Measurements from ENCODE around the gene SCTR. TPM values are rescaled to one million over a fixed set of nuclear protein-coding genes. Genes with fewer than 3 reads are reported as not detected.

Gene SCTR
- total RNA-seq, 1 experiment from 2014 or later: not detected

- Mint-ChIP-seq H3K36me3 (no peaks in the 10 kb centered on the region), H3K4me3 (no peak overlapping the region), H3K4me1 (no peaks in the 10 kb centered on the region), H3K27ac (no peak overlapping the region), H3K27me3 (ENCODE audit: low read depth) (peaks cover 15% of the 10 kb centered on the region), H3K9me3 (no peaks in the 10 kb centered on the region)
- DNase-seq (ENCODE audit: low spot score) (no peak), ATAC-seq (no peak)
- CTCF ChIA-PET: no interaction called here
- TF ChIP-seq ZBTB43 (CRISPR knock-in tag; IDR thresholded peaks at IDR 0.05) (no peak), MYBL2 (CRISPR knock-in tag; IDR thresholded peaks at IDR 0.05) (no peak), CDX4 (CRISPR knock-in tag; IDR thresholded peaks at IDR 0.05; ENCODE audit: borderline replicate concordance) (no peak), CREB1 (CRISPR knock-in tag; IDR thresholded peaks at IDR 0.05) (no peak), RORB (CRISPR knock-in tag; IDR thresholded peaks at IDR 0.05) (no peak)
- POLR2A ChIA-PET: no interaction called here
These were observed 26.6 kb upstream of the SCTR start for GRCh38 chr2:119550856-119551255.

- DNase-seq (ENCODE audit: low spot score) (no peak), ATAC-seq (no peak)
- ChIA-PET POLR2A (no interaction called here), CTCF (no interaction called here)
- Mint-ChIP-seq H3K4me1 (no peaks in the 10 kb centered on the region), H3K27ac (no peak overlapping the region), H3K9me3 (no peaks in the 10 kb centered on the region), H3K4me3 (no peak overlapping the region), H3K36me3 (no peaks in the 10 kb centered on the region), H3K27me3 (ENCODE audit: low read depth) (peaks cover 20% of the 10 kb centered on the region)
- TF ChIP-seq ZBTB43 (CRISPR knock-in tag; IDR thresholded peaks at IDR 0.05) (no peak), PRDM15 (CRISPR knock-in tag; IDR thresholded peaks at IDR 0.05) (no peak), ZBTB21 (CRISPR knock-in tag; IDR thresholded peaks at IDR 0.05; ENCODE audit: borderline replicate concordance) (no peak), ZNF425 (CRISPR knock-in tag; conservative IDR thresholded peaks at IDR 0.05) (no peak), SP1 (CRISPR knock-in tag; conservative IDR thresholded peaks at IDR 0.05) (no peak), NR2C2 (CRISPR knock-in tag; IDR thresholded peaks at IDR 0.05) (no peak), PRRX2 (CRISPR knock-in tag; IDR thresholded peaks at IDR 0.05) (no peak), IRF2 (CRISPR knock-in tag; IDR thresholded peaks at IDR 0.05; ENCODE audit: borderline replicate concordance, low read depth) (no peak), PREB (CRISPR knock-in tag; IDR thresholded peaks at IDR 0.05; ENCODE audit: borderline replicate concordance) (no peak), ATF3 (CRISPR knock-in tag; conservative IDR thresholded peaks at IDR 0.05) (no peak), ATF6 (CRISPR knock-in tag; IDR thresholded peaks at IDR 0.05) (no peak), FOXK1 (CRISPR knock-in tag; IDR thresholded peaks at IDR 0.05) (no peak), ATF2 (CRISPR knock-in tag; IDR thresholded peaks at IDR 0.05; ENCODE audit: borderline replicate concordance, low read depth) (no peak), ATF1 (CRISPR knock-in tag; IDR thresholded peaks at IDR 0.05) (no peak), E2F1 (CRISPR knock-in tag; IDR thresholded peaks at IDR 0.05) (no peak), TEAD4 (CRISPR knock-in tag; IDR thresholded peaks at IDR 0.05) (no peak)
These were observed 26.1 kb upstream of the SCTR start for GRCh38 chr2:119550346-119550745.
